Hematopoietic multipotent progenitor cell (in vitro differentiated cells): Measurements from ENCODE around the gene LRP6. TPM values are rescaled to one million over a fixed set of nuclear protein-coding genes. Genes with fewer than 3 reads are reported as not detected.
"Not testable (repeated sequence)": the region's sequence is repeated elsewhere in the genome, so short reads cannot be mapped to it uniquely, and the experiment has no call there.

ENCODE experiments used
- DNase-seq, 3 donors: peaks; one replicate each; pipeline ENCODE4 v3.0.0-alpha.2; 2011 to 2015; ENCODE audit warnings: low read depth in 2 of 3, low spot score in 2 of 3
- total RNA-seq: library from RNA; depleted of rRNA; stranded (reverse); fragments of >200 nt; gene quantifications from one replicate; pipeline ENCODE4 v1.2.3, GENCODE V29; 2012

Gene LRP6
- total RNA-seq, 1 donor: 17.5 TPM

DNA sequence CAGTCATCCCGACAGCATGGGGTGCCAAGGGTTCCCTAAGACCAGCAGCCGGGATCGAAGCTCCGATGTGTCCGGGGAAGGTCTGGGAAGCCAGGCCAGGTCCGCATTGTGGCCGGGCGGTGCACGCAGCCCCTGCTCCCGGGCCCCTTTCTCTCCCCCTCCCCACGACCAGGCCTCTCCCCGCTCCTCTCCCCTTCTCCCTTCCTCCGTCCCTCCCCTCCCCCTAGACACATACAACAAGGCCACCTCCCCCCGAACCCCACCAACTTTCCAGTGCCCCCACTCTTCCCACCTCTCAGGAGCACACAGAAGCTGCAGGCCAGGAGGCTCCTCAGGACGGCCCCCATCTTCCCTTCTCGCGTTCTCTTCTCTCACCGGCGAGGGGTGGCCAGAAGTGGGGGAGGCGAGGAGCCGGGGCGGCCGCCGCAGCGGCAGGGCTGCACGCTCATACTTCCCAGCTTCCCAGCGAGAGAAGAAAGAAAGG lies 413 bp downstream of the LRP6 start:
- DNase-seq: no peak

DNA sequence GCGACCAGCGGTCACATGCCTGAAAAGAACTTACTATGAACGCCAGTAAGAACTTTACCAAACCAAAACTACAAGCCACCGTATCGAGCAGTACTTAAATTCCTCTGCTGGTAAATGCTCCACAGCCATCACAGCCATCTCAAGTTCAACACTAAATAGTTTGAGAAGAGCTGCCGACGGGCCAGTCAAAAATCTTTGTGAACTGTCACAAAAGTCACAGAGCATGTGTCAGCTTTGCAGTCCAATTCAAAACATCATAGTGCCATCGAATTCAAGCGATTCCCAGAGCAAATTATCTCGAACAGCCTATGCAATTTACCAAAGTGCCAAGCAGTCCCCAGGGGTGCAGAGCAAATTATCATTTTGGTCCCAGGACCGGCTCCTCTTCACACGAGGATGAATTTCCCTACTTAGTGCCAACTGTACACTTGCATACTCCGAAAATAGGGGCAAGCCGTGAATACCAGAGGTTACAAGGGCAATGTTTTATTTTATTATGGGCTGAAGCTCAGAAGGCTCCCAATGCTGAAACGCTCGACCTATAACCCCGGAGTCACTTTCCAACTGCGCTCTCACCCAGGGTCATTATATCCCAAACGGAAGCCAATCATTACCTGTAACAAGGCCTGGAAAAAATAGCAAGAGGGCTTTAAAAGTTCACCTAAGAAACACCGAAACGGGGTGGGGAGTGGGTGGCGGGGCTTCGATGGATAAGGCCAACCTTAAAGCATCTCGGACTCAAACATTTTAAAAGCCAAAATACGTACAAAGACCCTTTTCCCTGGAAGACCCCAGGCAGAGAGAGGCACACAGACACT lies 1.1 kb downstream of the LRP6 start:
- DNase-seq: peak in 1 of 3 donors; percentile 40

DNA sequence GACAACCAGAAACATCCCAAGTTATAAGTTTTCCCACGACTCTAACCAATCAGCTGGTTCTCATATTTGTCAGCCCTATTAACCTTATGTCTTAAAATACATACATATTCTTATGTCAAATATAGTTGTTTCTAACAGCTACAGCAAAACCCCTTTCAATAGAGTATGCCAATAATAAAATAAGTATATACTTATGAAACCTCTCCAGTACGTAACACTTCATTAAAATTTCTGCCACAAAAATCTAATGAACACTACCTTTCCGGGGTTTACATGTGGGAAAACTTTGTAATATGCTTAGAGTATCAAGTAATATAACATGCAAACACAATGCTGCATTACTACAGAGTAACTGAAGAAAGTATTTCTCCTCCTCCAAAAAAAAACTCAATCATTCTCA lies 1.8 kb downstream of the LRP6 start:
- no peak for DNase-seq

DNA sequence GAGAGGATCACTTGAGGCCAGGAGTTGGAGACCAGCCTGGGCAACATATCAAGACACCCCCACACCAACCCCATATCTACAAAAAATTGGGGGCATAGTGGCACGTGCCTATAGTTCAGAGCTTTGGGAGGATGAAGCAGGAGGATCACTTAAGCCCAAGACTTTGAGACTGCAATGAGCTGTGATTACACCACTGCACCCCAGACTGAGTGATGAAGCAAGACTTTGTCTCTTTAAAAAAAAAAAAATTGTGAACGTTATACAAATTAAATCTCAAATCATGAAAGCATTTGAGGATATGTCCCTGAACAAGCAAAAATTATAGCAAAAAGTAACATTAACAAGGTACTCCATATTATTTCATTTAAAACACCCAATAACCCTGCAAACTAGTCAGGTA lies 2.9 kb downstream of the LRP6 start:
- DNase-seq: no peak

DNA sequence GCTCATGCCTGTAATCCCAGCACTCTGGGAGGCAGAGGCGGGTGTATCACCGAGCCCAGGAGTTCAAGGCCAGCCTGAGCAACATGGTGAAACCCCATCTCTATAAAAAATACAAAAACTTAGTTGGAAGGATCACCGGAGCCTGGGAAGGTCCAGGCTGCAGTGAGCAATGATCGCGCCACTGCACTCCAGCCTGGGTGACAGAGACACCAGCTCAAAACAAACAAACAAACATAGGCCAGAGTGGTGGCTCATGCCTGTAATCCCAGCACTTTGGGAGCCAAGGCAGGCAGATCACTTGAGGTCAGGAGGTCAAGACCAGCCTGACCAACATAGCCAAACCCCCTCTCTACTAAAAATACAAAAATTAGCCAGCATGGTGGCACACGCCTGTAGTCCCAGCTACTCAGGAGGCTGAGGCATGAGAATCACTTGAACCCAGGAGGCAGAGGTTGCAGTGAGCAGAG lies 10.5 kb downstream of the LRP6 start:
- DNase-seq: not testable (repeated sequence)

DNA sequence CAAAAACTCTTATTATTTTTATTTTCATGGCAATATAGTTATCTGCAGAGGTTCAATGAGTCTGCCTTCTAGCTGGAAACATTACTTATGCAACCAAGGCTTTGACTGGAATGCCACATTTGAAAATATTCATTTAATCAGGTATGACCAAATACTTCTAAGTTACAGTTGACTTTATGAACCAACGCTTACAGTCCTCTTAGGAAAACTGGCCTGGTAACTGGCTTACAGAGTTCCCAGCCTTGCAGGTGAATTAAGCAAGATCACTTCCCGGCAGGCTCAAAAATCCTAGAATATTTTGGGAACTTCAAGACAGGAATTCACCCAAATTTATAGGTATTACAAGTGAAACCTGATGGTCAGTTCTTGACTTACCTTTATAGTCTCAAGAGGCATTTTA lies 12.3 kb downstream of the LRP6 start:
- no peak for DNase-seq

DNA sequence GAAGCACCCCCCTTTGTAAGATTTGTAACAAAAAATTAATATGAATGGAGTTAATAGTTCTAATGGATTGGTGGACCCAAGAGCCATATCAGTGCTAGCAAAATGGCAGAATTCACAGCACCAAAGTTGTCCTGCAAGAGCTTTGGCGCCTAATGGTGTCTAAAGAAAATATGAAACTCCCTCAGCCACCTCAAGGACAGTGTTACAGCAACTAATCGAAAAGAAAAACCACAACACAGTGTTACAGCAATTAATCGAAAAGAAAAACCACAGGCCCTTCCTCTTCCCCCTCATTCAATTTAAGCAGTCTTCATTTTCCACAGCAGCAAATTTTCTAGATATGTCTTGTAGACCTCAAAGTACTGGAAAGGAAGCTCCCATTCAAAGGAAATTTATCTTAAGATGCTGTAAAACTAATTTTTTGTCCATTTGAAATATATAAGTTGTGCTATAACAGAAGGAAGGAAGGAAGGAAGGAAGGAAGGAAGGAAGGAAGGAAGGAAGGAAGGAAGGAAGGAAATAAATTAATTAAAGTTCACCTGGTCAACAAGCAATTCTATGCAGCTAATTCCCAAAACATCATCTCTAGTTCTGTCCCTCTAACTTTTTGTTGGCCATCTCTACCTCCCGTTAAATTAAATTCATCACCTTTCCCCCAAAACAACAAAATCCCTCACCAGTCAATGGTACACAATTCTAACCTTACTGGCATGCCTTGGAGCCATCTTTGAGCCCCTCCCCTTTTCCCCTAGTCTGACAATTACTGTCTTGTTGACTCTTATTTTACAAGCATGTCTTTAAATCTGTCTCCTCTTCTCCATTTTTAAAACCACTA lies 17.4 kb downstream of the LRP6 start:
- DNase-seq: no peak

DNA sequence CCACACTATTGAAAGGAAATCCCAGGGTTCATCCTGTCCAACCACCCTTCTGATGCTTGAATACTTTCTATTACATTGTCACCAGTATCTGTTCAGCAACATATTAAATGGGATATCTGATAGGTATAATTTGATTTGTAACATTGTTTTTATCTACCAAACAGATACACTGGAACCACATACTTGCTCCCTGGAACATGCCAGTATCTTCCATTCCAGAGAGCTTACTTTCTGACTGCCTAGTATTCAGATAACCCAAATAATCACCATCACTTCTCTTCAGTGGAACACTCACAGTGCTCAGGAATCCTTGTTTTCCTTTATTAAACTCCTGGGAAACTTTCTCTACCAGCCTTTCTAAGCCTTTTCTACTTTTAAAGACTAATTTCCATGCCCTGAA lies 19.3 kb downstream of the LRP6 start:
- DNase-seq: no peak

DNA sequence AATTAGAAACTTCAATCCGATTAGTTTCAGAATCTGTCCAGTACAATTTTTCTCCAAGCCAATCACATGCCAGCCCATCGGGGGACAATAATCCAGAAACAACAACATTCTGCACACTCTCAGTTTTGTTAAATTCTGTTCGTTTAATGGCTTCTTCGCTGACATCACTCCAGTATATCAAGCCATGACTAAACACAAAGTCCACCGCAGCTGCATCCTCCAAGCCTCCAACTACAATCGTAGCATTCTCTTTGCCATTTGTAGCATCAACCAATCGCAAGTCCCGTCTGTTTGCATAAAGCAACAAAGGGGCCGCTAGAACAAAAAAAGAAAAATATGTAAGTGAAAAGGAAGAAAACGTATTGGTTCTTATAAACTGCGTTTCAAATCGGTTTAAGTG lies 22.5 kb downstream of the LRP6 start:
- DNase-seq: no peak

DNA sequence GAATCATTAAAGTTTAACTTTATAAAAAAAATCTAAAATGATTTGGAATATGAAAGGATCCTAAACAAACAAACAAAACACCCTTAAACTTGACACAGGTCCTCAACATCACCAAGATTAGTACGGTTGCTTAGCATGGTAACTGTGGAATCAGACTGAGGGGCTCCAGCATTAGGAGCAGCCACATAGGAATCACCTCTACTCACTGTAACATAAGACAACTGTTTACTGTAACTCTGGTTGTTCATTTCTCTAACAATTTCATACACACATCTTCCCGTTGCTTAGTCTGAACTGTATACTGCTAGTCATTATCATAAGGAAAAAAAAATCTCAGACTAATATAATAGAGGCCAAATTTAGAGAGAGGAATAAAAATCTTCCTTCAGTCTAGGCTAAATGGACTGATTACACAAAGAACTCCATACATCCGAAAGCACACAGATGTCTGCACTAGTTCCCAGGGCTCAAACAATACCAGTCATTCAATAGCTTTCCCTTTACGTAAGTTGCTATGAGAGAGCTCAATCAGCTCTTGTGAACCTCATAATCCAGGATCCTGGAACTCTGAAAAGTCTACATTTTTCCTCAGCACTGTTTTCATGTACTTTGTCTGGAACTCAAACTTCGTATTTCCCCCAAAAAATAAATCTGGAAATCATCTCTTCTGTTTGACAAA lies 26.0 kb downstream of the LRP6 start:
- DNase-seq: no peak

DNA sequence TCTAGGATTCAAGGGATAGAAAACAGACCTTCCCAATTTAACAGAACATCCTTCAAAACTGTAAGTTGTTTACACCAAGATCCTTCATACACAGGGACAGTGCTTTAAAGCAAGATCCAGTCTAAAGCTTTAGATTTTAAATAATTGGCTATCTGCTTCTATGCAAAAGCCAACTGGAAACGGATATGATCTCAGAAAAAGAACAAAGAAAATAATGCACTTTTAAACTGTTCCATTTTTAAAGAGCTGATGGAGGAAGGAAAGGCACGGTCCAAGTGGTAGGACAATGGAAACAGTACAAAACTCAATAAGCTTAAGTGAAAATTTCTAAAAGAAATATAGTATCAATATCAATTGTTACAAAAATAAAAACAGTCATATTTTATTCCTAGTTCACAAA lies 27.7 kb downstream of the LRP6 start:
- DNase-seq: no peak

DNA sequence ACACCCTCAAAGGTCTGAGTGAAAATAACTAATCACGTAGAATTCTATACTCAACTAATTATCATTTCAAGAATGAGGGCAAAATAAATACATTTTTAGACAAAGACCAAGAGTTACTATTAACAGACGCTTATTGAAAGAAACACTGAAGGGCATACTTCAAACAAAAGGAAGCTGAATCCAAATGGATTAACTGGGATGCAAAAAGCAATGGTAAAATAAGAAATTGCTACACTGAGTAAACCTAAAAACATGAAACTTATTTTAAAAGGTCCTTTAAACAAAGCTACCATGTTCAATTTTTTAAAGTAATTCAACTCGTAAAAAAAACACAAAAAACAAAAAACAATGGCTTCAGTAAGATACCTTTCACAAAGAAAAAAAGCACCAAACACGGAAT lies 28.2 kb downstream of the LRP6 start:
- no peak for DNase-seq

DNA sequence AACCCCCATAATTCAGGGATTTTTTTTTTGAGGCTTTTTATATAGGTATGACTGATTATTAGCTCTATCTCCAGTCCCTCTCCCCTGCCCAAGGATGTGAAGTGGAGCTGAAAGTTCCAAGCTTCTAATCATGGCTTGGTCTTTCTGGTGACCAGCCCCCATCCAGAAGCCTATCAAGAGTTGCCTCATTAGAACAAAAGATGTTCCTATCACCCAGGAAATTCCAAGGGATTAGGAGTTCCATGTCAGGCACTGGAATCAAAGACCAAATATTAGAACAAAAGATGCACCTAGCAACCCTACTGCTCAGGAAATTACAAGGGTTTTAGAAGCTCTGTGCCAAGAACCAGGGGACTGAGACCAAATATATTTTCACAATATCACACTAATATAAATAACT lies 29.9 kb downstream of the LRP6 start:
- DNase-seq: no peak

DNA sequence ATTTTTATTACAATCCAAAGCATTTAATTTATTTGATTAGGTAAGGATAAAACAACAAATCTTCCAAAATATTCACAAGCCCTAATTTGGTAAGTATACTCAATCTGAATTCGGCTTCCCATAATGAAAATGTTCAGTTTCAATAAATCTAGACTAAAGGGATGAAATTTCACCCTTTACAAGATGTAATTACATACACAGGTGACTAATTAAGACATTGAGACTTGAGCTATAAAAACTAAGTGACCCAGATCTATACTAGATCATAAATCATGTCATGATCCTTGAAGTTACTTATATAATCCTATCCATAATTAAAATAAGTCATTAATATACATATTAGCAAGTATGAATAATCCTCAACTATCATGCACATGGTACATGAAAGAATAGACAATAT lies 36.6 kb downstream of the LRP6 start:
- no peak for DNase-seq

DNA sequence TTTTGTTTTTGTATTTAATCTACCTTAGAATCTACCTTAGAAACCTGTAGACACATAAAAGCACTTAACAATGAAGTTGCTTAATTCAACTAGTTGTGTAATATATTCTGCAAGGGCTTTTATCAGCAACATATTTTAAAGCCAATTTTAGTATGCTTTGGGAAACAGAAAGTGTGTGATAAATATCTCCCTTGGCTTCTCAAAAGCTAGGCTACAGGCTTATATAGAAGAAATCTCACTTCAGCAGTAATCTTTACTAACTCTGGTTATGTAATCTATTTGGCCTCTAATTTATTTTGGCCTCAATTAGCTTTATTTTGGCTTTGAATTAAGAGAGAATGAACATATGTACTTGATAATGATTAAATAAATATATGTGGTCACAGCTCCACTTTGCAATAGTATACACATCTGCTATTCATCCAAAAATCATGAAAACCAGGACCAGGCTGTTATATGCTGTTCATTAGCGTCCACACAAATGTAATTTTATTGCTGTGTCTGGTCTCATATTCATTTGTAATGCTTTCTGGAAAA lies 37.2 kb downstream of the LRP6 start:
- no peak for DNase-seq

DNA sequence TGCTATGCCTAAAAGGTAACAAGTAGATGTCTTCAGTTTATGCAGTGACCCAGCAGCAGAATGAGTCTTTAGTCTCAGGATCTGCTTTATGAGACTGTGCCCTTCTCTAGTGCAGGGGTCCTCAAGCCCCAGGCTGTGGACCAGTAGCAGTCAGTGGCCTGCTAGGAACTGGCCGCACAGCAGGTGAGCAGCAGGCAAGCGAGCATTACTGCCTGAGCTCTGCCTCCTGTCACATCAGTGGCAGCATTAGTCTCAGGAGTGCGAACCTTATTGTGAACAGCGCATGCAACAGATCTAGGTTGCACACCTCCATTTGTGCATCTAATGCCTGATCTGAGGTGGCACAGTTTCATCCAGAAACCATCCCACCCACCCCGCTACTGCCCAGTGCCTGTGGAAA lies 38.4 kb downstream of the LRP6 start:
- DNase-seq: no peak

DNA sequence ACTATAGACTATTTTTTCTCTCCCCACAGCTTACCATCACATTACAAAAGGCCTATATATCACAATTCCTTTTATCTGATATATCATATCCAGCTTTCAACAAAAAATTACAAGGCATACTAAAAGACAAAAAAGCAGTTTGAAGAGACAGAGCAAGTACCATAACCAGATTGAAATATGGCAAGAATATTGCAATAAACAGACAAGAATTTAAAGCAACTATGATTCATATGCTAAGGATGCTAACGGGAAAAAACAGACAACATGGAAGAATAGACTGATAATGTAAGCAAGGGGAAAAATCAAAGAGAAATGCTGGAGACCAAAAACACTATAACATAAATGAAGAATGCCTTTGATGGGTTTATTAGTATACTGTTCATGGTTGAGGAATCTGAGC lies 40.7 kb downstream of the LRP6 start:
- DNase-seq: no peak

DNA sequence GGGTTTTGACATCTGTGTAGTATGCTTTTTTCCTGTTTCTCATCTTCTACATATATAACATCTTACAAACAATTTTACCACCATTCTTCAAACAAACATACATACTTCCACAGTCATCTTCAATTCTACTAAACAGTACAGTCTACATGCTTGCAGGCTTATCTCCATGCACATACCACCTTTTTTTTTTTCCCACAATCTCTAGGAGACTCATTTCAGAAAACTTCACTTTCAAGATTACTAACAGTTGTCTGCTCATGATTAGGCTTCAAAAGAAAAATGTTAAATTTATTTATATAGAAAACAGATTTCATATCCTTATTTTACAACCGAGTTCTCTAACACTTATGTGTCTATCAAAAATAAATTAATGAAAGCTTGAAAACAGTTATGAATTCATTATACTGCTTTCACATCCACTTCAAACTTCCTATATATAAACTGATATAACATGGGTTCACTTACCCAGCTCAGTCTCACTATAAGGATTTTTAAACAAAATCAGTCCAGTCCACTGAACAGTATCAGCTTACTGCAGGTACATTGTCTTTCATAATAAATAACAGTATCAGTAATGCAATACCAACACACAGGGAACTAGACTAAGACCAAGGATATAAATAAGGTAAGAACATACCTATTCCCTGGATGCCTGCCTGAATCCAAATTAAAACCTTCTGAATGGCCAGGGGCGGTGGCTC lies 42.5 kb downstream of the LRP6 start:
- DNase-seq: no peak

DNA sequence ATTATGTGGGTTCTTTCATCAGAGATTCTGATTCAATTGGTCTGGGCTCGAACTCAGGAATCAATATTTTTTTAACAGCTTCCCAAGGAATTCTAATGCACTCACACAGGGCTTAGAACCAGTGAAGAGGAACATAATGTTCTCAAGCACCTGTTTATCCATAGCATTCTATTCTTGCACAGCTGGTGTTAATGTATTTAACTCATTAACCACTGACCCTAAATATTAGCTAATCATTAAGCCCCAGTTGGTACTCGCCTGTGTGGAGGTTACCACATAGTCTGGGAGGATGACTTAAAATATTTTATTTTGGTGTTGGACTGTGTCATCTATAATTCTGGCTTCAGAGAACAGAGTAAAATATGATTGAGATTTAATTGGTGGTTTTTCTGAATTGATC lies 45.3 kb downstream of the LRP6 start:
- no peak for DNase-seq

DNA sequence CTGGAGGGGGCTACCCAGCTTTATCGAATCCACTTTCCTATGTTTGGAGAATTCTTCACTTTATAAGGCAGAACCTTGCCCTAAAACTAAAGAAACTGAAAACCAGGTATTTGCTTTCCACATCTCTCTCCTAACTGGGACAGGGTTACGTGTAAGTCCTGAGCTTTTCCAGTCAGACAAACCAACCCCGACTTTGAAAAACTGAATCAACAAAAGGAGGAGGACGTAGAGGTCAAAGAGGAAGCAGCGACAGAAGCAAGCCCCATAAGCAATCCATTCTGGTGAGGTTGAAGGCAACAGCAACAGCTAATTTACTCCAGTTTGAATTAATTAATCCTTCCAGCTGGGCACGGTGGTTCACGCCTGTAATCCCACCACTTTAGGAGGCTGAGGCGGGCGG lies 47.2 kb downstream of the LRP6 start:
- DNase-seq: no peak

DNA sequence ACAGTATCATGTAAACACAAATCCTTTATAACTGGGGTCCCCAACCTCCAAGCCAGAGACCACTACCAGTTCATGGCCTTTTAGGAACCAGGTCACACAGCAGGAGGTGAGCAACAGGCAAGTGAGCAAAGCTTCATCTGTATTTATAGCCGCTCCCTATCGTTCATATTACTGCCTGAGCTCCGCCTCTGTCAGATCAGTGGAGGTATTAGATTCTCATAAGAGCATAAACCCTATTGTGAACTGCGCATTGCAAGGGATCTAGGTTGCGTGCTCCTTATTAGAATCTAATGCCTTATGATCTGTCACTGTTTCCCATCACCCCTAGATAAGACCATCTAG lies 49.9 kb downstream of the LRP6 start:
- no peak for DNase-seq
